Fibroblast of lung (primary cell): ENCODE results near the gene GOPC. TPM values are rescaled to one million over a fixed set of nuclear protein-coding genes. Genes with fewer than 3 reads are reported as not detected.

Experiments used
- DNase-seq, 2 donors: peaks; one replicate each; pipeline versions ENCODE4 v3.0.0 to v3.0.0-alpha.2; 2010; ENCODE audit warnings: low read depth in 2 of 2
- H2AFZ ChIP-seq: 2 replicates; pipeline ENCODE4 v1.5.1; 2012; ENCODE audit warnings: low read length, control low read depth, inconsistent platforms
- H3K27ac ChIP-seq: 2 replicates; pipeline ENCODE4 v1.5.1; 2011; ENCODE audit warnings: low read length, control low read depth; ENCODE audit not compliant: insufficient read depth
- H3K27me3 ChIP-seq: 2 replicates; pipeline ENCODE4 v1.5.1; 2011; ENCODE audit warnings: mild to moderate bottlenecking, low read length; ENCODE audit not compliant: control insufficient read depth, insufficient read depth
- H3K36me3 ChIP-seq: 2 replicates; pipeline ENCODE4 v1.5.1; 2011; ENCODE audit warnings: low read length; ENCODE audit not compliant: control insufficient read depth, insufficient read depth
- H3K4me1 ChIP-seq: 2 replicates; pipeline ENCODE4 v1.5.1; 2011; ENCODE audit warnings: low read length; ENCODE audit not compliant: control insufficient read depth, insufficient read depth; ENCODE audit errors: extremely low read depth
- H3K4me2 ChIP-seq: 2 replicates; pipeline ENCODE4 v1.5.1; 2011; ENCODE audit warnings: low read length, control low read depth; ENCODE audit not compliant: insufficient read depth; ENCODE audit errors: extremely low read depth
- H3K4me3 ChIP-seq, 4 experiments: fragments of 200-600 bp in 1 of 4; sonication (generic) in 1 of 4; replicated peaks in 1 of 4; 2 replicates each; pipeline ENCODE4 v1.5.1; 2011 to 2016; ENCODE audit warnings: low read length in 4 of 4, low read depth in 3 of 4, mild to moderate bottlenecking in 3 of 4, control low read depth in 2 of 4, inconsistent platforms in 1 of 4, mixed read lengths in 1 of 4; ENCODE audit not compliant: insufficient read depth in 1 of 4; ENCODE audit errors: control extremely low read depth in 1 of 4
- H3K79me2 ChIP-seq: 2 replicates; pipeline ENCODE4 v1.5.1; 2012; ENCODE audit warnings: mild to moderate bottlenecking, low read length, inconsistent platforms; ENCODE audit not compliant: control insufficient read depth, insufficient read depth
- H3K9ac ChIP-seq: 2 replicates; pipeline ENCODE4 v1.5.1; 2011; ENCODE audit warnings: mild to moderate bottlenecking, low read length, control low read depth; ENCODE audit not compliant: insufficient read depth
- H3K9me3 ChIP-seq: 2 replicates; pipeline ENCODE4 v1.5.1; 2012; ENCODE audit warnings: low read depth, low read length; ENCODE audit not compliant: control insufficient read depth, insufficient read depth
- H4K20me1 ChIP-seq: 2 replicates; pipeline ENCODE4 v1.5.1; 2011; ENCODE audit warnings: low read length; ENCODE audit not compliant: control insufficient read depth, insufficient read depth; ENCODE audit errors: extremely low read depth
- EZH2 ChIP-seq: IDR thresholded peaks from 2 replicates; pipeline ENCODE4 v1.5.1; 2012; ENCODE audit warnings: low read length, control low read depth, mild to moderate bottlenecking; ENCODE audit errors: missing control alignments
- polyA plus RNA-seq, 2 donors: library from polyadenylated mRNA; depleted of rRNA in 1 of 2; stranded (reverse) in 1 of 2; unstranded in 1 of 2; fragments of >200 nt; gene quantifications; 2 replicates each; pipeline ENCODE4 v1.2.1, GENCODE V29; 2011 to 2012; ENCODE audit warnings: missing spikeins in 1 of 2
- total RNA-seq: library from RNA; depleted of rRNA; stranded (reverse); fragments of >200 nt; gene quantifications from 2 replicates; pipeline ENCODE4 v1.2.1, GENCODE V29; 2014
- TF ChIP-seq, protein P1 (sequence below), 2 donors: IDR thresholded peaks in 1 of 2; conservative IDR thresholded peaks in 1 of 2; 1 replicate in 1 of 2; 2 replicates in 1 of 2; pipeline ENCODE4 v1.5.1; 2011 to 2012; ENCODE audit warnings: low read length in 2 of 2, control low read depth in 1 of 2, inconsistent platforms in 1 of 2, low read depth in 1 of 2, mild to moderate bottlenecking in 1 of 2

GOPC gene
- total and polyA plus RNA-seq, 2 donors (not counting 1 experiment from before 2014, with no cell fraction given), result 32.2 to 45.4 TPM

GRCh38 chr6:117555882-117556498 lies 46.3 kb downstream of the GOPC start:
- Histone ChIP-seq H3K79me2 (no peaks in the 10 kb centered on the region), H2AFZ (no peak overlapping the region), H4K20me1 (no peaks in the 10 kb centered on the region), H3K27ac (no peak overlapping the region), H3K4me1 (no peaks in the 10 kb centered on the region), H3K9me3 (no peaks in the 10 kb centered on the region), H3K27me3 (no peaks in the 10 kb centered on the region), H3K36me3 (no peaks in the 10 kb centered on the region), H3K9ac (no peak overlapping the region), H3K4me3 (no peak overlapping the region), H3K4me2 (no peak overlapping the region)
- TF ChIP-seq EZH2, result no peak
- TF ChIP-seq, protein P1, sequence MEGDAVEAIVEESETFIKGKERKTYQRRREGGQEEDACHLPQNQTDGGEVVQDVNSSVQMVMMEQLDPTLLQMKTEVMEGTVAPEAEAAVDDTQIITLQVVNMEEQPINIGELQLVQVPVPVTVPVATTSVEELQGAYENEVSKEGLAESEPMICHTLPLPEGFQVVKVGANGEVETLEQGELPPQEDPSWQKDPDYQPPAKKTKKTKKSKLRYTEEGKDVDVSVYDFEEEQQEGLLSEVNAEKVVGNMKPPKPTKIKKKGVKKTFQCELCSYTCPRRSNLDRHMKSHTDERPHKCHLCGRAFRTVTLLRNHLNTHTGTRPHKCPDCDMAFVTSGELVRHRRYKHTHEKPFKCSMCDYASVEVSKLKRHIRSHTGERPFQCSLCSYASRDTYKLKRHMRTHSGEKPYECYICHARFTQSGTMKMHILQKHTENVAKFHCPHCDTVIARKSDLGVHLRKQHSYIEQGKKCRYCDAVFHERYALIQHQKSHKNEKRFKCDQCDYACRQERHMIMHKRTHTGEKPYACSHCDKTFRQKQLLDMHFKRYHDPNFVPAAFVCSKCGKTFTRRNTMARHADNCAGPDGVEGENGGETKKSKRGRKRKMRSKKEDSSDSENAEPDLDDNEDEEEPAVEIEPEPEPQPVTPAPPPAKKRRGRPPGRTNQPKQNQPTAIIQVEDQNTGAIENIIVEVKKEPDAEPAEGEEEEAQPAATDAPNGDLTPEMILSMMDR (conservative IDR thresholded peaks at IDR 0.05 in 1 of 2, IDR thresholded peaks at IDR 0.05 in 1 of 2; ENCODE audit: low read depth in 1 of 2, low read length in 2 of 2), result peak; percentile 65 to 68
- DNase-seq, result peak in 1 of 2 donors; percentile 52

DNA sequence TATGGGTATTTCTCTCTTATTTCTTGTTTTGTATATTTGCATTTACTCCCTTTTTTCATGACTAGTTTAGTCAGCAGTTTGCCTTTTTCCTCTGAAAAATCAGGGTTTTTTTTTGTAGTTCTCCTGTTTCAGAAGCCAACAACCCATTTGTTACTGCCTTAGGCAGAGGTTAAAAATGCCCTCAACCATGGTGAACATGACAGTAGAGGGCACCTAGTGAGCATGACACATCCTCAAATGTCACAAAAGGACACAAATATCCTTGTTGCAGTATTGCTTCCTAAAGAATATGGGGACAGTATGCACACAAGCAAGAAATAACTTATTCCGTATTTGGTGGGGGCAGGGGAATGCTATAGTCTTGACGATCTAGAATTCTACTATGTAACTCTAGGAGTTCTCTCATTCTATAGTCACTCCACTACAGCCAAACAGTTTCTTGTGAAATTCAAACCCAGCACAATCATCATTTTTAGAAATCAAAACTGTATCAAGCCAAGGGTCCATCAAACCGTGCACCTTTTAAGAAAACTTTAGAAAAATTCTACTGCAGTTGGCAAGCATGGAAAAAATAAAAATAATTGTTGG lies 47.0 kb downstream of the GOPC start:
- no peaks in the 10 kb centered on the region for H3K27me3 ChIP-seq
- no peaks in the 10 kb centered on the region for H3K9me3 ChIP-seq
- no peaks in the 10 kb centered on the region for H3K36me3 ChIP-seq
- no peaks in the 10 kb centered on the region for H3K79me2 ChIP-seq
- H2AFZ ChIP-seq, result no peak overlapping the region
- H3K4me3 ChIP-seq, result no peak overlapping the region
- no peak overlapping the region for H3K4me2 ChIP-seq
- no peak for TF ChIP-seq EZH2
- TF ChIP-seq, protein P1 (conservative IDR thresholded peaks at IDR 0.05 in 1 of 2, IDR thresholded peaks at IDR 0.05 in 1 of 2; ENCODE audit: low read depth in 1 of 2, low read length in 2 of 2), result no peak
- no peaks in the 10 kb centered on the region for H4K20me1 ChIP-seq
- no peak overlapping the region for H3K27ac ChIP-seq
- no peaks in the 10 kb centered on the region for H3K4me1 ChIP-seq
- DNase-seq, result no peak
- H3K9ac ChIP-seq, result no peak overlapping the region

DNA sequence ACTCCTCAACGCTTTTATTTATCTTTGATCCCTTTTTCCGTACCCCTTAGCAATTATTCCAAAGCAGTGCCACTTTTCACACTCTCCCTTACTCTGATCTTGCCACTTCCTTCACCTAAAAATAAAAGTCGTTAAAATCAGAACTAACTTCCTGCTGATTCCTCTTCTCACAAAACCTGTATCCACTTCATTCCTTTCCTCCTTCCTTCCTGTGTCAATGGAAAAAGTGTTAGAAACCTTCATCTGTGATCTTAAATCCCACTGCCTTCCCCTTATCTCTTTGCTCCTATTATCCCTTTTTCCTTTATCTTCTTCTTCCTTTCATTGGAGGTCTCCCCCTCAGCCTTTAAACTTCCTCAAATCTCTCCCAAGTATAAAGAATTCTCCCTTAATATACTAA lies 49.2 kb downstream of the GOPC start:
- Histone ChIP-seq H3K36me3 (no peaks in the 10 kb centered on the region), H3K27me3 (no peaks in the 10 kb centered on the region), H3K9me3 (no peaks in the 10 kb centered on the region), H2AFZ (no peak overlapping the region), H3K4me3 (no peak overlapping the region), H3K4me1 (peaks cover 5% of the 10 kb centered on the region), H3K9ac (no peak overlapping the region), H3K4me2 (no peak overlapping the region), H4K20me1 (no peaks in the 10 kb centered on the region), H3K27ac (no peak overlapping the region), H3K79me2 (no peaks in the 10 kb centered on the region)
- TF ChIP-seq, protein P1 (conservative IDR thresholded peaks at IDR 0.05 in 1 of 2, IDR thresholded peaks at IDR 0.05 in 1 of 2; ENCODE audit: low read depth in 1 of 2, low read length in 2 of 2), result no peak
- TF ChIP-seq EZH2, result no peak
- DNase-seq, result no peak
